H1 (cell line): ENCODE measurements around the gene PEAK3. TPM values are rescaled to one million over a fixed set of nuclear protein-coding genes. Genes with fewer than 3 reads are reported as not detected.

Experiments
- CTCF ChIA-PET: fragments of 300-600 bp; sonication (Branson Sonifier 250); formaldehyde crosslinking; loops from one replicate; lab custom pipeline; 2021; ENCODE audit not compliant: partially characterized antibody; lab: Charles Lee
- POLR2A ChIA-PET: fragments of 300-600 bp; sonication (Branson Sonifier 250); formaldehyde crosslinking; loops from one replicate; lab custom pipeline; 2021; ENCODE audit warnings: inconsistent platforms; ENCODE audit not compliant: partially characterized antibody; lab: Charles Lee
- DNase-seq, 2 experiments: peaks; one replicate each; pipeline versions ENCODE4 v3.0.0 to v3.0.0-alpha.2; 2010 to 2022; ENCODE audit warnings: low spot score in 2 of 2, low read depth in 1 of 2, mixed read lengths in 1 of 2
- FAIRE-seq: peaks from 2 replicates; lab custom pipeline; 2011; peaks lifted over from hg19 to GRCh38; lab: Jason Lieb, UNC
- H2AFZ ChIP-seq: 2 replicates; pipeline ENCODE4 v1.8.1; 2012; ENCODE audit warnings: low read length, inconsistent platforms
- H2AK5ac ChIP-seq: 2 replicates; pipeline ENCODE4 v1.6.1; 2013; ENCODE audit warnings: low read depth, low read length
- H2BK120ac ChIP-seq: replicated peaks from 2 replicates; pipeline ENCODE3; 2013; ENCODE audit warnings: low read depth, low read length, inconsistent platforms
- H2BK12ac ChIP-seq: 2 replicates; pipeline ENCODE4 v1.6.1; 2013; ENCODE audit warnings: low read depth, low read length
- H2BK15ac ChIP-seq: 2 replicates; pipeline ENCODE4 v1.6.1; 2013; ENCODE audit warnings: low read length
- H2BK20ac ChIP-seq: 2 replicates; pipeline ENCODE4 v1.6.1; 2013; ENCODE audit warnings: low read length
- H2BK5ac ChIP-seq: 2 replicates; pipeline ENCODE4 v1.6.1; 2013; ENCODE audit warnings: low read depth, low read length
- H3K14ac ChIP-seq: 2 replicates; pipeline ENCODE4 v1.6.1; 2013; ENCODE audit warnings: inconsistent platforms; ENCODE audit not compliant: insufficient read length
- H3K18ac ChIP-seq: 2 replicates; pipeline ENCODE4 v1.6.1; 2013; ENCODE audit warnings: low read length; ENCODE audit errors: extremely low read depth
- H3K23ac ChIP-seq: 2 replicates; pipeline ENCODE4 v1.6.1; 2013; ENCODE audit warnings: inconsistent platforms; ENCODE audit not compliant: insufficient read length
- H3K23me2 ChIP-seq: 2 replicates; pipeline ENCODE4 v1.6.1; 2013; ENCODE audit warnings: low read depth, low read length
- H3K27ac ChIP-seq: 2 replicates; pipeline ENCODE4 v1.6.1; 2011; ENCODE audit warnings: low read depth, low read length, inconsistent platforms
- H3K27me3 ChIP-seq, 4 experiments: replicated peaks in 1 of 4; 1 replicate in 1 of 4; 2 replicates in 3 of 4; pipeline versions ENCODE4 v1.6.1 to v1.8.1; 2011 to 2013; ENCODE audit warnings: low read length in 3 of 4, mild to moderate bottlenecking in 3 of 4, inconsistent platforms in 2 of 4, mixed read lengths in 2 of 4, moderate library complexity in 1 of 4; ENCODE audit not compliant: control insufficient read depth in 3 of 4, insufficient read depth in 3 of 4; ENCODE audit errors: extremely low read depth in 1 of 4
- H3K36me3 ChIP-seq, 4 experiments: 2 replicates each; pipeline versions ENCODE4 v1.6.1 to v1.8.1; 2011 to 2013; ENCODE audit warnings: mild to moderate bottlenecking in 4 of 4, low read length in 3 of 4, moderate library complexity in 2 of 4, control low read depth in 1 of 4, inconsistent platforms in 1 of 4; ENCODE audit not compliant: insufficient read depth in 4 of 4, control insufficient read depth in 2 of 4
- H3K4ac ChIP-seq: replicated peaks from 2 replicates; pipeline ENCODE3; 2013; ENCODE audit warnings: low read length, low read depth, mixed read lengths, inconsistent platforms; ENCODE audit not compliant: insufficient read length
- H3K4me1 ChIP-seq, 4 experiments: replicated peaks in 1 of 4; 1 replicate in 1 of 4; 2 replicates in 3 of 4; pipeline versions ENCODE4 v1.6.1 to v1.8.1; 2011 to 2013; ENCODE audit warnings: low read length in 3 of 4, inconsistent platforms in 2 of 4, mixed read lengths in 1 of 4; ENCODE audit not compliant: insufficient read depth in 4 of 4, control insufficient read depth in 3 of 4
- H3K4me2 ChIP-seq, 2 experiments: 2 replicates each; pipeline versions ENCODE4 v1.6.1 to v1.8.1; 2011 to 2013; ENCODE audit warnings: low read depth in 2 of 2, low read length in 2 of 2, control low read depth in 1 of 2, inconsistent platforms in 1 of 2, mild to moderate bottlenecking in 1 of 2; ENCODE audit not compliant: insufficient read depth in 1 of 2
- H3K4me3 ChIP-seq, 4 experiments: fragments of 200-600, 300-600 bp in 1 of 4; sonication (generic), shearing (Covaris generic), sonication (Bioruptor Twin) in 1 of 4; 2 replicates each; pipeline versions ENCODE4 v1.5.1 to v1.8.1; 2011 to 2016; ENCODE audit warnings: low read length in 4 of 4, low read depth in 3 of 4, control low read depth in 2 of 4, inconsistent platforms in 2 of 4, mild to moderate bottlenecking in 2 of 4, mixed read lengths in 1 of 4, moderate library complexity in 1 of 4; ENCODE audit not compliant: insufficient read depth in 2 of 4; ENCODE audit errors: extremely low read depth in 1 of 4
- H3K56ac ChIP-seq: replicated peaks from 2 replicates; pipeline ENCODE3; 2013; ENCODE audit warnings: low read depth, mild to moderate bottlenecking, mixed read lengths, low read length, inconsistent platforms; ENCODE audit not compliant: insufficient read length
- H3K79me1 ChIP-seq: 2 replicates; pipeline ENCODE4 v1.6.1; 2013; ENCODE audit warnings: low read depth, low read length, control low read depth
- H3K79me2 ChIP-seq, 2 experiments: 2 replicates each; pipeline versions ENCODE4 v1.6.1 to v1.8.1; 2012 to 2013; ENCODE audit warnings: low read length in 2 of 2, mild to moderate bottlenecking in 2 of 2, inconsistent platforms in 1 of 2; ENCODE audit not compliant: insufficient read depth in 2 of 2, control insufficient read depth in 1 of 2
- H3K9ac ChIP-seq, 4 experiments: replicated peaks in 1 of 4; 1 replicate in 1 of 4; 2 replicates in 3 of 4; pipeline versions ENCODE4 v1.6.1 to v1.8.1; 2011 to 2013; ENCODE audit warnings: low read depth in 3 of 4, low read length in 3 of 4, control low read depth in 2 of 4, mild to moderate bottlenecking in 2 of 4, moderate library complexity in 2 of 4, inconsistent platforms in 1 of 4; ENCODE audit errors: extremely low read depth in 1 of 4
- H3K9me3 ChIP-seq, 2 experiments: 2 replicates each; pipeline versions ENCODE4 v1.6.1 to v1.8.1; 2012 to 2013; ENCODE audit warnings: mild to moderate bottlenecking in 2 of 2, moderate library complexity in 2 of 2, control low read depth in 1 of 2, inconsistent platforms in 1 of 2, low read depth in 1 of 2, low read length in 1 of 2, mixed read lengths in 1 of 2; ENCODE audit not compliant: insufficient read depth in 2 of 2
- H4K20me1 ChIP-seq, 2 experiments: replicated peaks in 1 of 2; 2 replicates each; pipeline versions ENCODE3 to v1.8.1; 2011 to 2013; ENCODE audit warnings: inconsistent platforms in 2 of 2, low read length in 2 of 2, mild to moderate bottlenecking in 1 of 2; ENCODE audit not compliant: insufficient read depth in 2 of 2, control insufficient read depth in 1 of 2
- H4K5ac ChIP-seq: 2 replicates; pipeline ENCODE4 v1.6.1; 2013; ENCODE audit warnings: low read length, low read depth, mixed read lengths, inconsistent platforms; ENCODE audit not compliant: insufficient read length
- H4K8ac ChIP-seq: 2 replicates; pipeline ENCODE4 v1.8.0; 2013; ENCODE audit warnings: mild to moderate bottlenecking, moderate library complexity, low read length, inconsistent platforms; ENCODE audit not compliant: insufficient read depth; ENCODE audit errors: extremely low read depth
- H4K91ac ChIP-seq: replicated peaks from 2 replicates; pipeline ENCODE3; 2013; ENCODE audit warnings: low read length, mixed read lengths, inconsistent platforms; ENCODE audit not compliant: insufficient read length
- CBX8 ChIP-seq: fragments of 300-800, 300-1000 bp; sonication (generic); IDR thresholded peaks from 2 replicates; pipeline ENCODE4 v1.7.1; 2016; ENCODE audit warnings: low read depth, low read length, borderline replicate concordance
- EZH2 ChIP-seq: fragments of 200-600 bp; sonication (generic); IDR thresholded peaks from 2 replicates; pipeline ENCODE4 v1.7.1; 2012; ENCODE audit warnings: low read depth, mild to moderate bottlenecking, moderate library complexity, low read length, inconsistent platforms; ENCODE audit not compliant: severe bottlenecking
- HDAC6 ChIP-seq: IDR thresholded peaks from one replicate; pipeline ENCODE4 v1.7.1; 2012; ENCODE audit warnings: low read depth, mild to moderate bottlenecking, inconsistent platforms, low read length, moderate library complexity
- KDM5A ChIP-seq: fragments of 200-600 bp; IDR thresholded peaks from 2 replicates; pipeline ENCODE4 v1.7.1; 2012; ENCODE audit warnings: mild to moderate bottlenecking, low read length, inconsistent platforms, mixed read lengths
- POLR2A ChIP-seq, 2 experiments: IDR thresholded peaks; 1 replicate in 1 of 2; 2 replicates in 1 of 2; pipeline ENCODE4 v1.6.1; 2011; ENCODE audit warnings: low read depth in 2 of 2, low read length in 2 of 2, mild to moderate bottlenecking in 2 of 2; ENCODE audit errors: control extremely low read depth in 1 of 2
- POLR2AphosphoS5 ChIP-seq: IDR thresholded peaks from 2 replicates; pipeline ENCODE4 v1.6.1; 2011; ENCODE audit warnings: low read depth, low read length
- SAP30 ChIP-seq: fragments of 300-600 bp; sonication (generic); IDR thresholded peaks from 2 replicates; pipeline ENCODE4 v1.7.1; 2012; ENCODE audit warnings: low read length, moderate library complexity, mild to moderate bottlenecking, inconsistent platforms; ENCODE audit not compliant: insufficient read depth, insufficient replicate concordance
- TBP ChIP-seq: IDR thresholded peaks from 2 replicates; pipeline ENCODE4 v1.6.1; 2011; ENCODE audit warnings: low read depth, low read length, improper control_type of control experiment
- TEAD4 ChIP-seq: IDR thresholded peaks from 2 replicates; pipeline ENCODE4 v1.6.1; 2012; ENCODE audit warnings: low read depth, low read length, inconsistent platforms, mixed read lengths
- ZNF274 ChIP-seq: IDR thresholded peaks from 2 replicates; pipeline ENCODE4 v1.7.0; 2012; ENCODE audit warnings: low read length, borderline replicate concordance; ENCODE audit errors: extremely low read depth
- WGBS, 2 experiments: shearing (Covaris generic) in 1 of 2; methylation state at CpG; one replicate each; pipeline versions ENCODE4 v1.1.6 to v1.1.7; 2013 to 2015; ENCODE audit warnings: low lambda C conversion rate in 2 of 2, mixed read lengths in 2 of 2, inconsistent platforms in 1 of 2, low coverage in 1 of 2, missing lambda C conversion rate in 1 of 2; ENCODE audit not compliant: insufficient replicate concordance in 2 of 2, insufficient coverage in 1 of 2, insufficient read length in 1 of 2; ENCODE audit errors: extremely low coverage in 1 of 2, missing lambda C conversion rate in 1 of 2; 5-methylcytosine and 5-hydroxymethylcytosine counted together
- polyA plus RNA-seq, 7 experiments: library from polyadenylated mRNA; depleted of rRNA in 3 of 7; stranded (reverse) in 5 of 7; unstranded in 2 of 7; fragments of >200 nt in 5 of 7; fragments of 200-250 nt in 2 of 7; gene quantifications; 1 replicate in 5 of 7; 2 replicates in 1 of 7; 4 replicates in 1 of 7; pipeline versions ENCODE4 v1.2.1 to v1.2.3, GENCODE V29; 2011 to 2013; ENCODE audit warnings: missing spikeins in 2 of 7, mixed read lengths in 2 of 7
- total RNA-seq: library from RNA; stranded (reverse); fragmentation: NEBNext Ultra II Directional; extraction: Animal tissue kit (Norgen Biotek cat#: 25700); gene quantifications from 2 replicates; pipeline ENCODE4 v1.2.1, GENCODE V29; 2021

The PEAK3 gene
- total and polyA plus RNA-seq, 2 of the 8 experiments (the other 6 are each of a cell fraction or from before 2014, with no cell fraction given), result not detected

DNA sequence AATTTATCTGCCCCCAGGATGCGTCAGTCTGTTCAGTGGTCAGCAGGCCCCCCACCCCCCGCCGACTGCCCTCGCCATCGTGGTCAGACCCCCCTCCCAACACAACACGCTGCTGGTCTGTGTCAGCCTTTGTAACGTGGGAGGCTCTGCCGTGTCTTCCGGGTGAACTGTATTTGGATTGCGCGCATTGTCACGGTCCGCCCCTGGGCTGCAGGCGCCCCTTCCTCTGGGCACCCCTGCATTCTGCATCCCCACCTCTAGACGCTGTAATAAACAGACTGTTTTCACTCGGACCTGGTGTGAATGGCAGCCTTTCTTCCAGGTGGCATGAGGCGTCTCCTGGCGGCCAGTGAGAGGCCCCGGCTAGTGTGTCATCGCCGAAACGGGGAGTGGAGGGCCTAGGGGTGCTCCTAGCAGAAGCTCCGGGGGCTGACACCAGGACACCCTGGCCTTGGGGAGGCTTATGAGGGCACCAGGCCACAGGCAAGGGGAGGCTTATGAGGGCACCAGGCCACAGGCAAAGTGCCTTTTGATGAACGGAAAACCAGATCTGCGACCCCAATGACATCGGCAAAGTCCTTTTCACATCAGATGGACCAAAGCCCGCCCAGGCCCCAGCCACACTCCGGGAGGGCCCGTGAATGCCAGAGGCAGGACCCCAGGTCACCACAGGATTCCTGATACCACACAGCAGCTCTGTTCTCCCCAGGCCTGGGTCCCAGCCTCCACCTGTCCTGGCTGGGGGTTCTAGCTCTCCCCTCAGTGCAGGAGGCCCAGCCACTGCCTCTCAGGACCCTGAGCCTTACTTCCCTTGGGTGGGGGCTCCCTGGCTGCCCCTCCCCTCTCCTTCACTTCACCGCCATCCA, 49.5 kb downstream of the PEAK3 start:
- H3K4me1 ChIP-seq, result peaks cover 0 to 3% (median 2%) of the 10 kb centered on the region in 4 experiments; a peak in 3 of 7 replicates
- ChIA-PET POLR2A (interaction anchor here (0.7 to 5.9 kb wide), 9 partner anchors 7 to 114 kb away, joined by 3 to 52 read pairs (median 4); partner anchors contain the start of gene AMH), CTCF (interaction anchor here (1.2 to 2.4 kb wide), 6 partner anchors 9 to 84 kb away, joined by 3 to 7 read pairs (median 6); no protein-coding TSS in a partner anchor)
- H2BK5ac ChIP-seq, result no peak overlapping the region
- H3K4me2 ChIP-seq, result no peak overlapping the region
- no peaks in the 10 kb centered on the region for H3K27me3 ChIP-seq
- H3K4ac ChIP-seq, result no peak overlapping the region
- peaks cover 4 to 20% of the 10 kb centered on the region in 2 experiments for H3K79me2 ChIP-seq
- H4K20me1 ChIP-seq, result peaks cover 2 to 15% of the 10 kb centered on the region in 2 experiments
- H3K36me3 ChIP-seq, result peaks cover 0 to 34% (median 14%) of the 10 kb centered on the region in 4 experiments; a peak in 6 of 8 replicates
- no peak overlapping the region for H4K91ac ChIP-seq
- H2BK12ac ChIP-seq, result no peak overlapping the region
- H3K56ac ChIP-seq, result no peak overlapping the region
- H3K27ac ChIP-seq, result no peak overlapping the region
- no peak overlapping the region for H2BK15ac ChIP-seq
- no peak for DNase-seq
- H3K9ac ChIP-seq, result no peak overlapping the region
- H4K5ac ChIP-seq, result no peak overlapping the region
- 94% methylated on average over 24 of the region's 30 CpGs; no CpG with 5 or more reads in 1 of the 2 experiments for WGBS, 2 experiments
- H3K14ac ChIP-seq, result no peak overlapping the region
- H2AK5ac ChIP-seq, result no peak overlapping the region
- no peak overlapping the region for H2BK120ac ChIP-seq
- H3K23ac ChIP-seq, result no peak overlapping the region
- H2BK20ac ChIP-seq, result no peak overlapping the region
- H3K9me3 ChIP-seq, result no peaks in the 10 kb centered on the region
- peaks cover 4% of the 10 kb centered on the region for H3K79me1 ChIP-seq
- TF ChIP-seq TEAD4, result no peak
- TF ChIP-seq SAP30, result no peak
- no peak for TF ChIP-seq CBX8
- TF ChIP-seq POLR2A (IDR thresholded peaks at IDR 0.05; ENCODE audit: control extremely low read depth in 1 of 2, low read depth in 2 of 2, low read length in 2 of 2), result peak in 1 of 2 experiments; percentile 55; a peak in 2 of 3 replicates
- TF ChIP-seq POLR2AphosphoS5, result peak; percentile 4; the same call in 1 of the 2 replicates
- TF ChIP-seq HDAC6, result no peak
- TF ChIP-seq KDM5A, result no peak
- no peak for TF ChIP-seq TBP
- no peak for TF ChIP-seq ZNF274
- no peak for TF ChIP-seq EZH2
- no peak overlapping the region for H3K4me3 ChIP-seq
- no peak overlapping the region for H2AFZ ChIP-seq
- no peak overlapping the region for H3K18ac ChIP-seq
- peaks cover 4% of the 10 kb centered on the region; the same call in 1 of the 2 replicates for H3K23me2 ChIP-seq
- no peak for FAIRE-seq
- no peak overlapping the region for H4K8ac ChIP-seq
